NCI-H82 treated with DMSO at 0.1 percent for 48 hours (cell line): ENCODE measurements around the gene COL7A1.
A peak's percentile ranks its signal among the peaks of the same experiment; 100 is the strongest.
"Not testable (repeated sequence)": the region's sequence is repeated elsewhere in the genome, so short reads cannot be mapped to it uniquely, and the experiment has no call there.

Experiments used
- DNase-seq: peaks from one replicate; lab custom pipeline; 2025; ENCODE audit not compliant: unreplicated experiment; lab: John Stamatoyannopoulos, UW

The COL7A1 gene

GRCh38 chr3:48548126-48548525, 47.0 kb downstream of the COL7A1 start:
- DNase-seq: no peak

- DNase-seq: no peak
These were observed 48.8 kb downstream of the COL7A1 start for GRCh38 chr3:48546203-48546829.

GRCh38 chr3:48544141-48544540, 51.0 kb downstream of the COL7A1 start:
- no peak for DNase-seq

GRCh38 chr3:48543271-48543866, 51.8 kb downstream of the COL7A1 start:
- peak; percentile 26 for DNase-seq

GRCh38 chr3:48538451-48538850, 56.7 kb downstream of the COL7A1 start:
- DNase-seq: no peak

- DNase-seq: no peak
These were observed 58.3 kb downstream of the COL7A1 start for GRCh38 chr3:48536785-48537184.

- no peak for DNase-seq
These were observed 59.0 kb downstream of the COL7A1 start for GRCh38 chr3:48536116-48536515.

- DNase-seq: no peak
These were observed 59.6 kb downstream of the COL7A1 start for GRCh38 chr3:48535578-48535977.

GRCh38 chr3:48532977-48533337, 62.2 kb downstream of the COL7A1 start:
- DNase-seq: no peak

- no peak for DNase-seq
These were observed 62.7 kb downstream of the COL7A1 start for GRCh38 chr3:48532271-48532976.

GRCh38 chr3:48530701-48531100, 64.4 kb downstream of the COL7A1 start:
- DNase-seq: not testable (repeated sequence)

- DNase-seq: no peak
These were observed 66.4 kb downstream of the COL7A1 start for GRCh38 chr3:48528754-48529153.

- DNase-seq: no peak
These were observed 67.1 kb downstream of the COL7A1 start for GRCh38 chr3:48528048-48528447.

GRCh38 chr3:48524970-48525369, 70.2 kb downstream of the COL7A1 start:
- DNase-seq: no peak

GRCh38 chr3:48521635-48522034, 73.5 kb downstream of the COL7A1 start:
- DNase-seq: no peak

- no peak for DNase-seq
These were observed 75.9 kb downstream of the COL7A1 start for GRCh38 chr3:48519277-48519643.

GRCh38 chr3:48518638-48519276, 76.4 kb downstream of the COL7A1 start:
- no peak for DNase-seq

GRCh38 chr3:48518069-48518468, 77.1 kb downstream of the COL7A1 start:
- no peak for DNase-seq

- DNase-seq: no peak
These were observed 78.6 kb downstream of the COL7A1 start for GRCh38 chr3:48516571-48516970.

- no peak for DNase-seq
These were observed 80.5 kb downstream of the COL7A1 start for GRCh38 chr3:48514431-48515227.
